Measurements from ENCODE around the gene FOSL2.

The FOSL2 gene

DNA sequence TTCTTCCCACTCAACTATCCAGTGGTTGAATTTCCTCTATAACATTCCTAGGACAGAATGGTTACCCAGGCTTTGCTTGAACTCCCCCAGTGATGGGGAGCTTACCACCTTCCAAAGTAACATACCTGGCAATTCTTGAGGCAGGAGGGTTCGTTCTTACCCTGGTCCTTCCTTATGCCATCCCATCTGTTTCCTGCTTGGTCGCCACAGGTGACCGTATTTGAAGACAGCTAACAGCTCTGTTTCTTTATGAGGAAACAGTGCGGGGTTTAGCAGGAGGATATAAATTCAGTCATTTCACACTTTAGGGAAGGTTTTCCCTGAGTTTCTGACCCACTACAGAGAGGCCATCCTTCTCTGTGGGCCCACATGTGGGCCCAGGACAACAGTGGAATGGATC, 42.6 kb downstream of the FOSL2 start:
- DNase-seq, result no peak

DNA sequence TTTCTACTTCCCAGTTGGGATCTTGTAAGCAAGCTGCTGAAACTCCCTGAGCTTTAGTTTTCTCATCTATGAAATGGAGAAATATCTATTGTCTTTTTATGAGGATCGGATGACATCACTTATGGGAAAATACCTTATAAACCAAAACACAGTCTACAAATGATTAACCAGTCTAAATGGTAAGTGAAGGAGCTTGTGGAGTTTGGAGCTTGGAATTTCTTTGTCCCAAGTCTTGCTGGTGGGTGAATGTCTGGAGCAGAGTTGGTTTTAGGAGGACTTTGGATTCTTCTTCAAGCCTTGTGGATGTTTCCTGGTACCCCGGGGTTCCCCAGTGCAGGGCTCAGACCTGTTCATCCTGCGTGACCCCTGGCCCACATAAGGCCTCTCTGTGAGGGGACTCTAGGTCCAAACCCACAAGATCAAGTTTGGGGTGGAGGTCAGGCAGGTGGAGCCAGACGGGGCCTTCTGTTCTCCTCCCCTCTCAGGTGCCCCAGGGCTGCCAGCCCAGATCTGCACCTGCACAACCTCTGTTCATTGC, 43.2 kb downstream of the FOSL2 start:
- DNase-seq, result no peak

DNA sequence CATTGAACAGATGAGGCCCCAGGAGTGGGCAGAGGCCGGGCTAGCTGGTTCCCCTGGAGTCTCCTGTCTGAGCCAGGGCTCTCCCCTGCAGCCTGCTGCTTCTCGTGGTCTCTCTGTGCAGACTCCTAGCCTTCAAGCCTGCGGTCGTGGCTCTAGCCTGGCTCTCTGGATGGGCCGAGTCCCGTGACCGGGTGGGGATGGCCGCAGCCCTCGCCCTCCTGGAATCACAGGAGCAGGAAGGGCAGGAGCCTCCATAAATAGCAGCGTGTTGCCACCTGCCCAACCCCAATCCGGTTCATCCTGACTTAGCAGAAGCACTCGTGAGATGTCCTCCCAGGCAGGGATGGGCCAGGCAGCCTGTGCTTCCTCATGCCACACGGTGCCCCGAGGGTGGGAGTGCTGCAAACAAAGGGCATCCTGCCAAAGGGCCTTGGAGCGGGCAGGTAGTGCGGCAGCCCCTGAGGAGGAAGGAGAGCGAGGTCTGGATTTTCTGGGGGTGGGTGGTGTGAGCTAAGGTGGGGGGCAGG, 43.9 kb downstream of the FOSL2 start:
- DNase-seq, result peak; percentile 55

DNA sequence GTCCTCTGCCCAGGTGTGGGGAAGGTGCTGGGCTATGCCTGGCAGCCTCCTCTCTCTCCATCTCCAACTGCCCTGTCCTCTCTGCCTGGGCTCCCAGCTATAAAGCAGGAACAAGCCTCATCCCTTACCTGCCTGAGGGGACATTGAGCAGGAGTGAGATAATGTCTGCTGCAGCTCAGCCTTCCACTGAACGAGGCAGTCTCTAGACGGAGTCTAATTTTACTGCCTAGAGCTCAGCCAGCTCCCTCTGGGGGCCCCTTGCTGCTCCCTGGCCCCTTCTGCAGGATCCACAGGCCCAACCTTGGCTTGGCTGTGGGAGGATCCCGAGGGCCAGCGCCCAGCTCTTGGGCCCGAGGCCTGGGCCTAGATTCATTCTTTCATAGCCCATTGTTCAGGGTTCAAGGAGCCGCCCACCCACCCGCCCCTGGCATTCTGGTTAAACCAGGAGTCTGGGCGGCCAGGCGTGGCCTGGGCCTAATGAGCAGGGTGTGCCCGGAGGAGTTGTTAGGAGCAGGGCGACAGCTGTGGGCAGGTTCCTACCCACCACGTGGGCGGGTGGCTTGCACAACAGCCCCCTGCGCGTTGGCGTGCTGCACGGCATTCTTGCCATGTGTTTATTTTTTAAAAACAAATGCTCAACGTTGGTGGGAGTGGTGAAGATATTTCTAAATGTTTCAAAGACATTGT, 44.6 kb downstream of the FOSL2 start:
- peak; percentile 91 for DNase-seq

DNA sequence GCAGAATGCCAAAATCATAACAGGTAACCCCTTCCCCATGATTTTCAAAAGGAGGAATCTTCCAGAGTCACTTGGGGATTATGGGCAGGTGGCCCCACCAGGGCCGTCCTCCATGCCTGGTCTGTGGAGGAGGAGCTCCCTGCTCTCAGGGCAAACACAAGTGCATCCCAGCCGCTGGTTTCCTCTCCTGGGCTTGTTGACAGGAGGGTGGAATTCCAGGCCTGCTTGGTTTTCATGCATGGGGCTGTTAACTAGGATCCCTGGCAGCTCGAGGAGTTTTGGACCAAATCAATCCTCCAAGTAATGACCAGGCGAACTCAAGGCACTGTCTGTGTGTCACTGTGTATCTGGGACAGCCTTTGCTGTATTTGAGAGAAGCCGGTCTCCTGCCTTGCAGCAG, 45.3 kb downstream of the FOSL2 start:
- peak; percentile 64 for DNase-seq

DNA sequence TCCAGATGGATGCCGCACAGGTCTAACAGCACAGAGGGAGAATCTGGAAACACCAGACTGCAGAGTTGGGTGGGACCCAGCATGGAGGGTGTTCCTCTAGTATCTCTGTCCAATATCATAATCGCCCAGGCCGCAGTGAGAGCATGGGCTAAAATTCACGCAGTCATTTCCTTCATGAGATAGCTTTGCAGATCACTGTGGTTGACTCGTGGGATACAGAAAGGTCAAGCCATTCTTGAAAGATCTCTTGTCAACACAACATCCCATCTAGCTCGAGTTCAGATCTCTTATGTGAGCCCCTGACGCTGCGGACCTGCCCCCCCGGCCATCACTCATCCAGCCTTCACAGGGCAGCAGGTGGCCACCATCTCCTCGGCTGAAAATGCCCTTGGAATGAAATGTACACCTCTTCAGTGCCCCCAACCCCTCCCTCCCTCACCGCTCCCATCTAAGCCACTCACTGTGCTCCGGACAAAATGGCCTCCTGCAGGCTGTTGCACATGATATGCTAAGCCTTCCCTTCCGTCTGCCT, 45.9 kb downstream of the FOSL2 start:
- DNase-seq, result no peak

DNA sequence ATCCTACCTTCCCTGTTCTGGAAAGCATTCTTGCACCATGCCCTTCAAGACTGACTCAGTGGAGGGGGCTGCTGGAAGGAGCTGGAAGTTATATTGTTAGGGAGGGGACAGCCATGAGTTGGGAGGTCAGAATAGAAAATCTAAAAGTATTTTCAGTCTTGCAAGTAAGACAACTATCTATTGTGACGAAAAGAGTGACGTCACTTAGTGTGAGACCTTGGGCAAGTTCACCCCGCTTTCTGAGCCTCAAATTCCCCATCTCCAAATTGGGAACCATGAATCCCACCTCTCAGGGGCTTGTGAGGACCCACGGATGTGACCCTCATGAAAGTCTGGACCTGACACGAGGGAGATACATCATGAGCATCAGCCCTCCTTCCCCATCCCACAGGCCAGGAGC, 46.5 kb downstream of the FOSL2 start:
- DNase-seq, result no peak

DNA sequence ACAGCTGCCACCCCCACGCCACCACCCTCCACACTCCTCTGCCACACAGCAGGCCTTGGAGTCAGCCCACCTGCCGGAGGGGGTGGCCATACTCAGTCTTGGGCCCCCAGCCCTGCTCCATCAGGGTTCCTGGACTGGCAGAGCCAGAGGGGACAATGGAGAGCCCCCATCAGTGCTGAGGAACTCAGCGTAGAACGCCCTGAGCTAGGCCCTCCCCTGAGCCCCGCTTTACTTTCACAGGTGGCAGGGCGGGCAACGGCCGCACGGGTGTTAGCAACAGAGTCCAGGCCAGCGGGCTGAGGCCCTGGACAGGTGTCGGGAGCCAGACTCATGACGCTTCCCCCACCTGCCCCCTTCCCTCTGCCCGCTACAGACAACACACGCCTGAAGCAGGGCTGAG, 47.1 kb downstream of the FOSL2 start:
- DNase-seq, result peak; percentile 47

DNA sequence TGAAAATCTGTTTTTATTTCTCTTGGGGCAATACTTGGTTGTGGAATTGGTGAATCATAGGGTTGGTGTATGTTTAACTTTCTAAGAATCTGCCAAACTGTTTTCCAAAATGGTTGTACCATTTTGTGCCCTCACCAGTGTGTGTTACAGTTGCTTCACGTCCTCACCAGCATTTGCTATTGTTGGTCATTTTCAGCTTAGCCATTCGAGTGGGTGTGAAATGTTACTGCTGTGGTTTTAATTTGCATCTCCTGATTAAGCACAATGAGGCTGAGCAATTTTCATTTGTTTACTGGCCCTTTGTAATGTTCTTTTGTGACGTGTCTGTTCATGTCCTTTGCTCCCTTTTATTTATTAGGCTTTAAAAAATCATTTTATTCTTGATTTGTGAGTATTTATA, 49.7 kb downstream of the FOSL2 start:
- no peak for DNase-seq

DNA sequence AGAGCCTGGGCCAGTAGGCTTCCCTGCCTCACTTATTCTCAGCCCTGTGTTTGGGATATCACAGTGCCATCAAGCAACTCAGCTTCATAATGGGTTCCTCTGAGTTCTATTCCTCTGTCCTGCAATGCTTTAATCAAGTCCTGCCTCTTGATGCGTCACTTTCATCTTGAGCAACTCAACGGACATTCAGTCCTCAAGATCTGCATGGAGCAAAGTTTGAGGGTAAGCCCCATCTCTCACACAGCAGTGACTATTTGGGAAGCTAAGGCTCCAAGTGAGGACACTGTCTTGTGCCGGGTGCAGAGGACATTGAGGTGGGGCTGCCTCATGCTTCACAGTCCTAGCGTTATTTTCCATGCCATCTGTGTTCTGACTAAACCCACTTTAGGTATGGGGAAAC, 52.3 kb downstream of the FOSL2 start:
- peak; percentile 25 for DNase-seq

DNA sequence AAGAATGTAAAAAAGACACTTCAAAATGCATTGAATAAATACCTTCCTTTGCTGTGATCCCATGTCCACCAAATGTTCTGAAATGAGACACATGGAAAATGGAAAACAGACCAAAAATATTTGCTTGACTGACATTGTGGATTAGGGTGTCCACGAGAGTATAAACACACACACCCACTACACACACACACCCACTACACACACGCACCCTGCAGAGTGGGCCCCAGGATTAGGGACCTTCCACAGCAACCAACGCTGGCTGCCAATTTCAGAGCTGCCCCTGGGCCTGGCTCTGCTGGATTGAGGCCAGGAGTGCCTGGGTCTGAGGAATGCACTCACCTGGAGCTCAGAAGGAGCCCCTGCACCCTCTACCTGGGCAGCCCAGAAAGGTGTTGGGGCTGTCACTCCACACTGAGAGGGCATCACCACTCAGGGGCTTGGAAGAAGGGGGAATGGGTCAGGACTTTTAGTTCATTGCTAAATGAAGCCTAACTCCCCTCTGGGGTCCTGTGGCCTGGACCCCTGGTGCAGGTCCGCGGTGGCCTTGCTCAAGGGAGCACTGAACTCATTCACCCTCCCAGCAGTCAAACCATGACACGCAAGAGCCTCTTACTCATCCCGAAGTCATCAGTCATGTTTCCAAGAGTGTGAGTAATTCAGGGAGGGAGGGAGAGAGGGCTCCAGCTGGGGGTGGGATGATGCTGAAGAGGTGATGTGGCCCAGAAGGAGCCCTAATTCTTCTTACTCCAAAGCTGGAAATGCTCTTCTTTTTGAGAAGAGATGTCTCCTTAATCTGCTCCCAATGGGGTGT, 53.0 kb downstream of the FOSL2 start:
- DNase-seq, result peak; percentile 87

DNA sequence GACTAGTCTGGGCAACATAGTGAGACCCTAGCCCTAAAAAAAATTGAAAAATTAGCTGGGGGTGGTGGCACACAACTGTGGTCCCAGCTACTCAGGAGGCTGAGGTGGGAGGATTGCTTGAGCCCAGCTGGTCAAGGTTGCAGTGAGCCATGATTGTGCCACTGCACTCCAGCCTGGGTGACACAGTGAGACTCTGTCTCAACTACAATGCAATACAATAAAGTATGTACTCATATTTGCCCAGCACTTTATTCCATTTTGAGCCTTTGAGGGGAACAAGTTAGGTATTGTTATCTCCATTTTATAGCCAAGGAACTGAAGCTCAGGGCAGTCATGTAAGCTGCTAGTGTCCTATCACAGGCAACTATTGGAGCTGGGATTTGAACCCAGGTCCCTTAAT, 53.9 kb downstream of the FOSL2 start:
- DNase-seq, result no peak

DNA sequence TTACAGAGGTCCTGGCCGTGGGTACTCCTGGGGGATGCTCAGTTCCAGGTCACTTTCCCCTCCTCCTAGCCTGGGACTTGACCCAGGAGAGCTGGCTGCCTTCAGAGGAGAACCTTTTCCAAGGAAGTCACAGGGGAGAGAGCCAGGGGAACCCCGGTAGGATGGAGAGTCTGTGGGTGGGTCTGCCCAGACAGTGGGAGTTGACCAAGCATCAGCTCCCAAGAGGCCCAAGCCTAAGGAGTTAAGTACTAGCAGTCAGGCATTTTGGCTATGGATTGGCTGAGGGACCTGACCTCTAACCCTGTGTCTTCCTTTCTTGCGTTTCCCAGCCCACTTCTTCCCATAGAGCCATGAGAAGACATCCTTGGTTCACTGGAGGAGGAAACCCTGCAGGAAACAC, 54.4 kb downstream of the FOSL2 start:
- DNase-seq, result peak; percentile 45

DNA sequence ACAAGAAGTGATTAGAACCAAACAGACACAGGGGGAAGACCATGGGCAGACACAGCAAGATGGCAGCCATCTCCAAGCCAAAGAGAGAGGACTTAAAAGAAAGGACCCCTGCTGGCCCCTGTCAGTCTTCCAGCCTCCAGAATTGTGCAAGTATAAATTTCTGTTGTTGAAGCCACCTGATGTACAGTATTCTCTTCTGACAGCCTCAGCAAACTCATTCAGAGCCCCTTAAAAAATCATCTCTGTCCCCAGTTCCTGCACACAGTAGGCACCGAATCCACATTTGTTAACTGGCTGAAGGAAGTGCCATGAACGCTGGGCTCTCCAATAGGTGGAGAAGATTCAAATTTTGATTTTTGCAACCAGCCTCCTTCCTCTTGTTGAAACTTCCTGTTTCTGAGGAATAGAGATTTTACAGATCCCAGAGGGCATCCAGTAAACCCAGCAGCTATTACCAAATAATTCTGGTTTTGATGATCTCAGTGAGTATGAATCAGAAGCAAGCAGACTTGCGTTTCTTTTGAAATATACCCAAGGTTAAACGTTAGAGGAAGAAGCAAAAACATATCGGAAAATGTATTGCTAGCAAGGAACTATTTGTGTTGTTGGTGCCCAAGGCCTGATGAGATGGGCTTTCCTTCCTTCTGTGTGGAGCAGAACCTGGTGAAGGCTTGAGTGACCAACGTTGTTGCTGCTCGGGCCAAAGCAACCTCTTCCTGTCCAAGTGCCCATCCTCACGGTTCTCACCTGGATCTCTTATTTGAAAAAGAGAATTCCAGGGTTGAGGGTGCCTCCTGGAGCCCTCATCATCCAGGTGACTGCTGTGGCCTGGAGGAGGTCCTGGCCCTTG, 55.5 kb downstream of the FOSL2 start:
- DNase-seq, result peak; percentile 23

DNA sequence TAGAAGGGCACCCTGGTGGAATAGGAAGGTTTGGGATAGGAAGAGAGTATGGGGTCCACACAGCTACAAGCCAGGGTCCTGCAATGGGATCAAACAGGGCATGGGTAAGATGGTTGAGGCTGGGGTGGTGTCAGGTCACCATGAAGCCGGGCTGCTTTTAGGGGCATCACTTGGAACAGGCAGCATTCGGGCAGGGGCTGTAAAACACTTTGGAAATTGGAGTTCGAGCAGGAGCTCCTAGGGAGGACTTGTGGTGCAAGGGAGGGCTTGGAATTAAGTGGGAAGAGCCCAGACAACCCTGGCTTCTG, 56.1 kb downstream of the FOSL2 start:
- DNase-seq, result peak; percentile 45

DNA sequence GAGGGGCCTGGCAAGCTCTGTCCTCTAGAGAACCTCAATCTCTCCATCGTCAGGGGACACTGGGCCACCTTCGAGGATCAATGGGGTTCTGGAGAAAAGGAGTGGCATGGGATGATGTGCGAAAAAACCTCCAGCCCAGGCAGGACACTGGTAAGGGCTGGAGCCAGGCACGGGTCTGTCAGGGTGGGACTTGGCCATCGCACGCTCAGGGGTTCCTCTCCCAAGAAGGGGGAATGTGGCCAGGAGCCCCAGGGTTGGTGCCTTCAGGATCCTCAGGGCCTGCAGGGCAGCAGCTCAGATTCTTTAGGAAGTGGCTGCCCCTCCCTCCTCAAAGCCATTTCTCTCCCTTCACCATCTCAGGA, 56.4 kb downstream of the FOSL2 start:
- DNase-seq, result no peak

DNA sequence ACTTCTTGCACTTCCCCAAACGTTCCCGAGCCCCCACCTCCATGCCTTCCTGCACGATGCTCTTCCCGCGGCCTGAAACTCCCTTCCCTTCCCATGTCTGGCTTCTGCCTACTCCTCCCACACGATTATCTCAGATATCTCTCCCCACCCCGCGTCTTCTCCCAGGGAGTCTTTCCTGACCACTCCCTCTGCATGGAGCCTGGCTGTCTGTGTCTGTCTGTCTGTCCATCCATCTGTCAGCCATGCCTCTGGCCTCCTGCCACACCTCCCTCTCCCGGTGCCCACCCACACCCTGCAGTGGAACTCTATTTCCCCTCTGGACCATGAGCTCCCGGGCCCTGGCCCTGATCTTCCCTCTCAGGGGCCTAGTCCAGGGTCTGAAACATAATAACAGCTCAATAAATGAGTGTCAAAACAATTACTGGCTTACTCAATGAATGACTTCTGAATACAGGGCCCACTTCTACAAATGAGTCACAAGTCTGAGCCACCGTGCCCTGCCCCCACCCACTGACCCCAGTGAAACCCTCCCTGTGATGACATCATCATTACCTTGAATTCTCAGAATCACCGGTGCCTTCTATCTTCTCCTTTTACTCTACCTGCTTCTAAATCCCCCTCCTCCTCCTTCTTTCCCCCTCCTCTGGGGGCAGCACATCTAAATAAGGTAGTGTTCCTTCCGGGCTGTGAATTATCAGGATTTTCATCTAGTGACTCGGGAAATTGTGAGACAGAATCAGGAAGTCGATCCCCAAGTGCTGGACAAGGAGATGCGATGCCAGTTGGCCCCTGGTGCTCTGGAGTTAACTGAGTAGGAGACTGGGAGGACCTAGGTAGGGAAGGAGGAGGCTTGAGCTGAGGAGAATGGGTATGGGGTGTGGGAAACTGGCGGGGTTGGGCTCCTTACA, 57.1 kb downstream of the FOSL2 start:
- DNase-seq, result peak; percentile 85

DNA sequence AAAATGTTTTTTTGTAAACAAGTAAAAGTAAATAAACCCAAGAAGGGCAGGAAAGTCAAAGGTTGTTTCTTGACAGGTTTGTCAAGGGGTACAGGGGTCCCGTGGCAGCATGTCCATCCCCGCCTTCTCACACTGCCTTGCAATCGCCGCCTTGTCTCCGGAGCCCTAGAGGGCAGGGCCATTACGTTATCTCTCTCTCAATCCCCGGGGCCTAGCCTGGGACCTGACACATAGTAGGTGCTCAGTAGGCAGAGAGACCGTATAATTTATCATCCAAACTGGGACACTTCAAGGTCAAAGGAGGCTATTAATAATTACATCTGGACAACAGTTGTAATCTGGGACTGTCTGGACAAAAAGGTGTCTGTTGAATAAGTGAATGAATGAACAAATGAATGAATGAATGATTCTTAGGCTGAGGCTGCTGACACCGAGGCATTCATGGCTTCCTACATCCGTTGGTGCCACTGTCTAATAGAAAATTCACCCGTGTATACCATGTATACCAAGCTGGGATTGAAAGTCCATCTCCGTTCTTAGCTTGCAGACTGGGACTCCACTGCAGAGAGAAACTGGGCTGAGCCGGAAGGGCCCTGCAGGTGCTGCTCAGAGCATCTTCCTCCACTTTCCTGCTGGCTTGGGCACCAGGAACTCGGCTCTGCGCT, 58.4 kb downstream of the FOSL2 start:
- peak; percentile 40 for DNase-seq

DNA sequence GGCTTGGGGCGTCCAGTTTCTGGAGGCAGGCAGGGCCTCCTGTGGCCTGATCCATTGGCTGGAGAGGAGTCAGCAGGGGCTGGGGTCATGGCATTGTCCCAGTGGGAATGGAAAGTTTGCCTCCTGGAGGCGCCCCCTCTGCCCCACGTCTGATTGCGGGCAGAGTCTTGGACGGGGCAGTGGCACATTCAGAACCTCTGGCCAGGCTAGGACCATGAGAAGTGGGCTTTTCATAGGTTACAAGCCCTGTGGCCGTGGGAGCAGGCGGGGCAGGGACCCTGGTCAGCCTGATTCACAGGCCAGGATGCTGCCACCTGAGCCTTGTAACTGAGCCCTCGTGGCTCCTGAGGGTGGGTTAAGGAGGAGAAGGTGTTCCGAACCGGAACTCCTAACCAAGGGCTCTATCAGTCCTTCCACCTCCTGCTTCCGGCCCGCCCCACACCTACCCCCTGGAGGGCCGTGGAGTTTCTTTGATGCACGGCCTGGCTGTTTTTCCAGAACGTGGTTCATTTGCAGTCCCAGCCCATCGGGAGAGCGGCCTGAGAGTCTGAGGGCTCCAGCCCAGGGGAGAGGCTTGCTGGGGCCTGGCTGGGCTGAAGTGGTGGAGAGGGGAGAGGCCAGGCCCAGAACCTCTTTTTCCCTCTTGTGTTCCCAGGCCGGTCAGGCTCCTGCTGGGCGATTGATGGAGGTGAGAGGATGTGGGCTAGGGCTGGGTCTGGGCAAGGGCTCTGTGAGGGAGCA, 59.3 kb downstream of the FOSL2 start:
- DNase-seq, result no peak

DNA sequence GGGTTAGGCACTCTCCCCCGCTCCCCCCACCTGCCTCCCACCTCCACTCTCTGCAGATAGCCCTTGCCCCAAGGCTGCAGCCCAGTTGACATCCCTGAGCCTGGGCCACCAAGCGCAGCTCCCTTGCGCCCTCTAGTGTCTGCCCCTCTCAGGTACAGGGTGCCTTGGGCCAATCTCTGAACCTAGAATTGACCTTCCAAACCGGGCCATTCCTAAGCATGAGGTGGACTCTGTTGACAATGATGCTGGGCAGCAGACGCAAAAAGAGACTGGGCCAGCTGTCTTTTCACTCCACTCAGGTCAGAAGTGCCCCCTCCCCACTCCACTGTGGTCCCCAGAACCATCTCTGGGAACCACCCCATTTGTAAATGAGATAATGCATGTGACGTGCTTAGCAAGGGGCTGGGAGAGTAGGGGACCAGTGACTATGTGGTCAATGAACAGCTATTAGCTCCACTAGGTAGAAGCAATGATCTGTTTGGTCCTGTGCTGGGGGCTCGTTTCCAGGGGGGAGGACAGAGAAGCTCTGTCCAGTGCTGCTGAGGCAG, 60.0 kb downstream of the FOSL2 start:
- peak; percentile 87 for DNase-seq
